Dendritic cell treated with granulocyte-macrophage colony-stimulating factor and Interleukin-4, amounts not matched to agents 40 ng/mL and 50 ng/mL, for 4 days (primary cell): ENCODE data around the gene RRBP1.
"Not testable (repeated sequence)": the region's sequence is repeated elsewhere in the genome, so short reads cannot be mapped to it uniquely, and the experiment has no call there.

Experiments
- H3K27ac Mint-ChIP-seq: one replicate; pipeline ENCODE4 v1.8.0; 2022; ENCODE audit warnings: mild to moderate bottlenecking, mixed read lengths
- H3K27me3 Mint-ChIP-seq: one replicate; pipeline ENCODE4 v1.8.0; 2022; ENCODE audit warnings: mild to moderate bottlenecking, mixed read lengths
- H3K36me3 Mint-ChIP-seq: one replicate; pipeline ENCODE4 v1.8.0; 2022; ENCODE audit warnings: low read depth, mixed read lengths
- H3K4me1 Mint-ChIP-seq: one replicate; pipeline ENCODE4 v1.8.0; 2022; ENCODE audit warnings: low read depth, mixed read lengths
- H3K4me3 Mint-ChIP-seq: one replicate; pipeline ENCODE4 v1.8.0; 2022; ENCODE audit warnings: mild to moderate bottlenecking, moderate library complexity, mixed read lengths
- H3K9me3 Mint-ChIP-seq: one replicate; pipeline ENCODE4 v1.8.0; 2022; ENCODE audit warnings: mixed read lengths
- intact Hi-C: fragments of 100-400 bp; cut with micrococcal nuclease; formaldehyde crosslinking; loops from one replicate; pipeline ENCODE4 v1.15.0; 2022

The RRBP1 gene

GRCh38 chr20:17659344-17659743 lies 22.7 kb downstream of the RRBP1 start:
- H3K27me3 Mint-ChIP-seq, H3K9me3 Mint-ChIP-seq, H3K4me3 Mint-ChIP-seq, intact Hi-C loops: not testable (repeated sequence)
- H3K27ac Mint-ChIP-seq = peak overlapping the region; percentile 10
- peaks cover 56% of the 10 kb centered on the region for H3K36me3 Mint-ChIP-seq
- peaks cover 52% of the 10 kb centered on the region for H3K4me1 Mint-ChIP-seq

- peaks cover 44% of the 10 kb centered on the region for H3K4me1 Mint-ChIP-seq
- H3K36me3 Mint-ChIP-seq = peaks cover 62% of the 10 kb centered on the region
- H3K27me3 Mint-ChIP-seq = no peaks in the 10 kb centered on the region
- intact Hi-C loops = no loop called here
- no peak overlapping the region for H3K27ac Mint-ChIP-seq
- no peak overlapping the region for H3K4me3 Mint-ChIP-seq
- peaks cover 9% of the 10 kb centered on the region for H3K9me3 Mint-ChIP-seq
Observed at GRCh38 chr20:17658648-17658993, 23.4 kb downstream of the RRBP1 start.

- H3K27me3 Mint-ChIP-seq = no peaks in the 10 kb centered on the region
- peaks cover 67% of the 10 kb centered on the region for H3K36me3 Mint-ChIP-seq
- H3K4me1 Mint-ChIP-seq = peaks cover 41% of the 10 kb centered on the region
- H3K4me3 Mint-ChIP-seq = no peak overlapping the region
- no peak overlapping the region for H3K27ac Mint-ChIP-seq
- intact Hi-C loops = no loop called here
- peaks cover 9% of the 10 kb centered on the region for H3K9me3 Mint-ChIP-seq
Observed at GRCh38 chr20:17657898-17658647, 24.0 kb downstream of the RRBP1 start.

GRCh38 chr20:17657079-17657825 lies 24.8 kb downstream of the RRBP1 start:
- Mint-ChIP-seq H3K4me1 (peaks cover 41% of the 10 kb centered on the region), H3K27ac (peak overlapping the region; percentile 24), H3K9me3 (peaks cover 9% of the 10 kb centered on the region), H3K4me3 (no peak overlapping the region), H3K27me3 (no peaks in the 10 kb centered on the region), H3K36me3 (peaks cover 75% of the 10 kb centered on the region)
- intact Hi-C loops = no loop called here

- H3K36me3 Mint-ChIP-seq = peaks cover 77% of the 10 kb centered on the region
- intact Hi-C loops = no loop called here
Observed at GRCh38 chr20:17655865-17656479, 26.1 kb downstream of the RRBP1 start.

GRCh38 chr20:17655286-17655651 lies 26.8 kb downstream of the RRBP1 start:
- Mint-ChIP-seq H3K36me3 (peaks cover 70% of the 10 kb centered on the region), H3K4me3 (no peak overlapping the region), H3K4me1 (peaks cover 43% of the 10 kb centered on the region), H3K27me3 (no peaks in the 10 kb centered on the region), H3K27ac (no peak overlapping the region), H3K9me3 (peaks cover 9% of the 10 kb centered on the region)
- intact Hi-C loops = no loop called here

More at GRCh38 chr20:17655865-17656479, 26.1 kb downstream of the RRBP1 start:
- Mint-ChIP-seq H3K27me3 (no peaks in the 10 kb centered on the region), H3K4me3 (no peak overlapping the region), H3K4me1 (peaks cover 38% of the 10 kb centered on the region), H3K9me3 (peaks cover 9% of the 10 kb centered on the region), H3K27ac (no peak overlapping the region)

- H3K36me3 Mint-ChIP-seq = peaks cover 65% of the 10 kb centered on the region
- intact Hi-C loops = no loop called here
- H3K27me3 Mint-ChIP-seq = no peaks in the 10 kb centered on the region
- no peak overlapping the region for H3K27ac Mint-ChIP-seq
- H3K4me3 Mint-ChIP-seq = no peak overlapping the region
- peaks cover 44% of the 10 kb centered on the region for H3K4me1 Mint-ChIP-seq
- H3K9me3 Mint-ChIP-seq = peaks cover 9% of the 10 kb centered on the region
Observed at GRCh38 chr20:17654649-17655285, 27.3 kb downstream of the RRBP1 start.

- intact Hi-C loops = no loop called here
- no peak overlapping the region for H3K27ac Mint-ChIP-seq
- peaks cover 8% of the 10 kb centered on the region for H3K9me3 Mint-ChIP-seq
- peaks cover 58% of the 10 kb centered on the region for H3K36me3 Mint-ChIP-seq
- H3K4me3 Mint-ChIP-seq = no peak overlapping the region
- peaks cover 51% of the 10 kb centered on the region for H3K4me1 Mint-ChIP-seq
- H3K27me3 Mint-ChIP-seq = no peaks in the 10 kb centered on the region
Observed at GRCh38 chr20:17653835-17654648, 28.0 kb downstream of the RRBP1 start.

GRCh38 chr20:17652411-17652810 lies 29.6 kb downstream of the RRBP1 start:
- H3K36me3 Mint-ChIP-seq = peaks cover 42% of the 10 kb centered on the region
- no peaks in the 10 kb centered on the region for H3K27me3 Mint-ChIP-seq
- peaks cover 62% of the 10 kb centered on the region for H3K4me1 Mint-ChIP-seq
- intact Hi-C loops = no loop called here
- H3K4me3 Mint-ChIP-seq = no peak overlapping the region
- H3K9me3 Mint-ChIP-seq = no peaks in the 10 kb centered on the region
- H3K27ac Mint-ChIP-seq = peak overlapping the region; percentile 34

- H3K4me3 Mint-ChIP-seq = no peak overlapping the region
- peak overlapping the region; percentile 34 for H3K27ac Mint-ChIP-seq
- no peaks in the 10 kb centered on the region for H3K9me3 Mint-ChIP-seq
- peaks cover 67% of the 10 kb centered on the region for H3K4me1 Mint-ChIP-seq
- intact Hi-C loops = no loop called here
- H3K36me3 Mint-ChIP-seq = peaks cover 42% of the 10 kb centered on the region
- no peaks in the 10 kb centered on the region for H3K27me3 Mint-ChIP-seq
Observed at GRCh38 chr20:17651760-17652388, 30.2 kb downstream of the RRBP1 start.

- peaks cover 42% of the 10 kb centered on the region for H3K36me3 Mint-ChIP-seq
- H3K27ac Mint-ChIP-seq = peak overlapping the region; percentile 74
- intact Hi-C loops = no loop called here
- no peak overlapping the region for H3K4me3 Mint-ChIP-seq
- H3K4me1 Mint-ChIP-seq = peaks cover 72% of the 10 kb centered on the region
- no peaks in the 10 kb centered on the region for H3K27me3 Mint-ChIP-seq
- no peaks in the 10 kb centered on the region for H3K9me3 Mint-ChIP-seq
Observed at GRCh38 chr20:17651129-17651759, 30.8 kb downstream of the RRBP1 start.

GRCh38 chr20:17650301-17651128 lies 31.5 kb downstream of the RRBP1 start:
- peaks cover 68% of the 10 kb centered on the region for H3K4me1 Mint-ChIP-seq
- peaks cover 42% of the 10 kb centered on the region for H3K36me3 Mint-ChIP-seq
- H3K27ac Mint-ChIP-seq = peak overlapping the region; percentile 74
- intact Hi-C loops = no loop called here
- no peaks in the 10 kb centered on the region for H3K9me3 Mint-ChIP-seq
- no peaks in the 10 kb centered on the region for H3K27me3 Mint-ChIP-seq
- no peak overlapping the region for H3K4me3 Mint-ChIP-seq
